Uterine smooth muscle cell (primary cell): ENCODE results near the gene RHBDL1. TPM values are rescaled to one million over a fixed set of nuclear protein-coding genes. Genes with fewer than 3 reads are reported as not detected.

Experiments used
- total RNA-seq: library from RNA; depleted of rRNA; stranded (reverse); fragments of >200 nt; gene quantifications from 2 replicates; pipeline ENCODE4 v1.2.3, GENCODE V29; 2014

Gene RHBDL1
- total RNA-seq, 1 donor from 2014 or later = 5.9 TPM

Other genes with a start within 250 kb of the RHBDL1 start
- gene CAPN15, start 148.0 kb upstream of the RHBDL1 start, total RNA-seq = 41.7 and 58.5 TPM in 2 replicates
- 0.11 TPM in 1 of 2 replicates, not detected in the other for gene PRR35, start 115.3 kb upstream of the RHBDL1 start, total RNA-seq
- 1.8 and 2.0 TPM in 2 replicates for gene NHLRC4, start 108.7 kb upstream of the RHBDL1 start, total RNA-seq
- gene PIGQ, start 105.7 kb upstream of the RHBDL1 start, total RNA-seq = 27.9 and 35.5 TPM in 2 replicates
- gene RAB40C, start 85.6 kb upstream of the RHBDL1 start, total RNA-seq = 15.1 and 18.0 TPM in 2 replicates
- 0.25 and 0.33 TPM in 2 replicates for gene WFIKKN1, start 44.7 kb upstream of the RHBDL1 start, total RNA-seq
- 69.9 and 100 TPM in 2 replicates for gene METTL26, start 39.4 kb upstream of the RHBDL1 start, total RNA-seq
- 12.2 and 17.4 TPM in 2 replicates for gene MCRIP2, start 33.8 kb upstream of the RHBDL1 start, total RNA-seq
- 14.6 and 22.6 TPM in 2 replicates for gene WDR90, start 26.3 kb upstream of the RHBDL1 start, total RNA-seq
- gene RHOT2, start 7.5 kb upstream of the RHBDL1 start, total RNA-seq = 46.5 and 57.7 TPM in 2 replicates
- 135 and 164 TPM in 2 replicates for gene STUB1, start 4.7 kb downstream of the RHBDL1 start, total RNA-seq
- gene JMJD8, start 8.7 kb downstream of the RHBDL1 start, total RNA-seq = 26.1 and 34.5 TPM in 2 replicates
- gene WDR24, start 14.7 kb downstream of the RHBDL1 start, total RNA-seq = 5.5 and 6.2 TPM in 2 replicates
- gene FBXL16, start 30.1 kb downstream of the RHBDL1 start, total RNA-seq = 0.37 and 0.44 TPM in 2 replicates
- 47.1 and 79.5 TPM in 2 replicates for gene METRN, start 39.4 kb downstream of the RHBDL1 start, total RNA-seq
- gene ANTKMT, start 45.5 kb downstream of the RHBDL1 start, total RNA-seq = 42.5 and 43.4 TPM in 2 replicates
- 4.2 and 4.8 TPM in 2 replicates for gene CCDC78, start 50.8 kb downstream of the RHBDL1 start, total RNA-seq
- gene HAGHL, start 51.4 kb downstream of the RHBDL1 start, total RNA-seq = 21.7 and 29.0 TPM in 2 replicates
- gene CIAO3, start 65.3 kb downstream of the RHBDL1 start, total RNA-seq = 35.2 and 35.3 TPM in 2 replicates
- gene MSLN, start 85.1 kb downstream of the RHBDL1 start, total RNA-seq = under 0.01 and 0.12 TPM in 2 replicates
- gene RPUSD1, start 112.7 kb downstream of the RHBDL1 start, total RNA-seq = 20.6 and 26.0 TPM in 2 replicates
- 13.5 and 36.5 TPM in 2 replicates for gene CHTF18, start 112.9 kb downstream of the RHBDL1 start, total RNA-seq
- not detected in 2 replicates for gene GNG13, start 125.1 kb downstream of the RHBDL1 start, total RNA-seq